Activated CD8-positive, alpha-beta memory T cell treated with anti-CD3 and anti-CD28 coated beads for 24 hours (primary cell): ENCODE data around the gene PRRC2B.

Experiments used
- DNase-seq: peaks from one replicate; pipeline ENCODE4 v3.0.0-alpha.2; 2020

Gene PRRC2B

GRCh38 chr9:131522257-131523085 is 128.6 kb downstream of the PRRC2B start:
- no peak for DNase-seq

GRCh38 chr9:131523086-131523388 is 129.2 kb downstream of the PRRC2B start:
- no peak for DNase-seq

GRCh38 chr9:131523451-131524435 is 129.9 kb downstream of the PRRC2B start:
- no peak for DNase-seq

- no peak for DNase-seq
These were observed 130.9 kb downstream of the PRRC2B start for GRCh38 chr9:131524665-131525315.

GRCh38 chr9:131525643-131526565 is 132.0 kb downstream of the PRRC2B start:
- DNase-seq, result no peak

GRCh38 chr9:131528186-131528585 is 134.3 kb downstream of the PRRC2B start:
- no peak for DNase-seq

- no peak for DNase-seq
These were observed 135.1 kb downstream of the PRRC2B start for GRCh38 chr9:131528886-131529505.

GRCh38 chr9:131529597-131530545 is 136.0 kb downstream of the PRRC2B start:
- no peak for DNase-seq

GRCh38 chr9:131530546-131530919 is 136.6 kb downstream of the PRRC2B start:
- DNase-seq, result no peak

- DNase-seq, result peak; percentile 87
These were observed 137.3 kb downstream of the PRRC2B start, which contains the start of gene UCK1 for GRCh38 chr9:131530920-131531832. Gene UCK1 (minus strand): TSS chr9:131531263. CDS start chr9:131531174, 89 bp downstream.

GRCh38 chr9:131534721-131535237 is 140.9 kb downstream of the PRRC2B start:
- no peak for DNase-seq

GRCh38 chr9:131537946-131538345 is 144.1 kb downstream of the PRRC2B start:
- no peak for DNase-seq

GRCh38 chr9:131539223-131539923 is 145.5 kb downstream of the PRRC2B start:
- no peak for DNase-seq

- DNase-seq, result no peak
These were observed 149.3 kb downstream of the PRRC2B start for GRCh38 chr9:131543141-131543540.

GRCh38 chr9:131545003-131545785 is 151.3 kb downstream of the PRRC2B start, which contains the start of gene PRRT1B:
Gene PRRT1B (plus strand): TSS chr9:131545523. CDS start chr9:131545616, 93 bp downstream.
- no peak for DNase-seq

GRCh38 chr9:131545786-131546335 is 152.0 kb downstream of the PRRC2B start:
- DNase-seq, result no peak
